Sigmoid colon (tissue), 3 donors: ENCODE results near the gene TP53I13.

Experiments
- CTCF ChIP-seq, 4 experiments: fragments of 450-650 bp in 3 of 4; fragments of 200-600 bp in 1 of 4; IDR thresholded peaks; one replicate each; pipeline ENCODE4 v1.5.1; 2016 to 2019; ENCODE audit warnings: antibody characterized with exemption in 4 of 4, mild to moderate bottlenecking in 3 of 4, moderate library complexity in 2 of 4
- POLR2A ChIP-seq, 2 donors: fragments of 450-650 bp; IDR thresholded peaks; one replicate each; pipeline ENCODE4 v1.6.1; 2016; ENCODE audit warnings: antibody characterized with exemption in 2 of 2, mild to moderate bottlenecking in 2 of 2, moderate library complexity in 2 of 2

- TF ChIP-seq POLR2A (IDR thresholded peaks at IDR 0.05) (no peak), CTCF (IDR thresholded peaks at IDR 0.05) (no peak)
Measured at GRCh38 chr17:29546085-29546484, 22.4 kb upstream of the TP53I13 start.
